Esophagus mucosa (tissue), 1 donor: ENCODE results near the gene DGKZ. TPM values are rescaled to one million over a fixed set of nuclear protein-coding genes. Genes with fewer than 3 reads are reported as not detected.
A peak's percentile ranks its signal among the peaks of the same experiment; 100 is the strongest.
"Not testable (repeated sequence)": the region's sequence is repeated elsewhere in the genome, so short reads cannot be mapped to it uniquely, and the experiment has no call there.

Experiments used
- ATAC-seq: fragments of 200-7000 bp; cut with Tn5 transposase; one replicate; pipeline ENCODE4 v1.9.1; 2020
- total RNA-seq: library from RNA; stranded (reverse); gene quantifications from one replicate; pipeline ENCODE4 v1.2.4, GENCODE V29; 2023
- donor health status: DM: yes; HTN: yes; CAD: no.

Gene DGKZ
- total RNA-seq, 1 donor from 2014 or later, result 31.4 TPM

- peak; percentile 27 for ATAC-seq
Observed at GRCh38 chr11:46367244-46367915, 20.1 kb downstream of the DGKZ start.

GRCh38 chr11:46367916-46368267 is 20.6 kb downstream of the DGKZ start:
- no peak for ATAC-seq

DNA sequence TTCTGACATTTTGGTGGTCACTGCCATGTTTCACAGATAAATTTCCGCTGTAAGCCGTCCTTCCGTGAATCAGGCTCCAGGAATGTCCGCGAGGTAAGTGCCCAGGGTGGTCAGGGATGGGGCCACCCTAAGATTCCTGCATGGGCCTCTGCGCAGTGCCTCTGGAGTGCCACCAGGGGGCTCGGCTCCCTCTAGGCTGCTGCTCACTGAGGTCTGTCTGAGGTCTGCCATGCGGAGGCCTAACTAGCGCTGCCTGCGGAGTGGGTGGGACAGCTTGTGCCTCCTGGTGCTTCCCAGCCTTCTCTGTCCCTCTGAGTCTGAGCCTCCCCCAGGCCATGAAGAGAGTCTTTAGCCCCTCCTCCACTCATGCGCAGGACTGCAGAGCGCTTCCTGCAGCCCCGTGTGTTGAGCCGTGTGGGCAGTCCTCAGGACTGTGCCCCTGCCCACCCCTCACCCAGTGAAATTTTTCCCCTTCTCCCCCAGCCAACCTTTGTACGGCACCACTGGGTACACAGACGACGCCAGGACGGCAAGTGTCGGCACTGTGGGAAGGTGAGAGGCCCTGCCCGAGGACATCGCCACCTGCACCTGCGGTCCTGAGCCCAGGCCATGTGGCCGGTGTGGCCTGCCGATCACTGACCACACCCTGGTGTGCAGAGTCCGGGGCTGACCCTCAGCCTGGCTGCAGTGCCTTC is 22.3 kb downstream of the DGKZ start:
- ATAC-seq, result peak; percentile 63

- no peak for ATAC-seq
Observed at GRCh38 chr11:46370253-46370652, 23.0 kb downstream of the DGKZ start.

- not testable (repeated sequence) for ATAC-seq
Observed at GRCh38 chr11:46371262-46371661, 24.0 kb downstream of the DGKZ start.

GRCh38 chr11:46372086-46372485 is 24.8 kb downstream of the DGKZ start:
- ATAC-seq, result no peak

DNA sequence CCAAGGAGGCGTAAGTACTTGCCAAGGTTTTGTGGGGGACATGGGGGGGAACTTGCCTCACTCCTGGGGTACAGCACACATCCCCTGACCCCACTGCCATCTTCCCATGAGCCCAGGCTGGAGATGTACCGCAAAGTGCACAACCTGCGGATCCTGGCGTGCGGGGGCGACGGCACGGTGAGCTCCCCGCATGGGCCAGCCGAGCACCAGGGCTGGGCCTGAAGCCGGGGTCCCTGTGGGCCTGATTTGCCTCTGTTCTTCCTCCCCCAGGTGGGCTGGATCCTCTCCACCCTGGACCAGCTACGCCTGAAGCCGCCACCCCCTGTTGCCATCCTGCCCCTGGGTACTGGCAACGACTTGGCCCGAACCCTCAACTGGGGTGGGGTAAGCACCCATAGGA is 25.2 kb downstream of the DGKZ start:
- not testable (repeated sequence) for ATAC-seq

DNA sequence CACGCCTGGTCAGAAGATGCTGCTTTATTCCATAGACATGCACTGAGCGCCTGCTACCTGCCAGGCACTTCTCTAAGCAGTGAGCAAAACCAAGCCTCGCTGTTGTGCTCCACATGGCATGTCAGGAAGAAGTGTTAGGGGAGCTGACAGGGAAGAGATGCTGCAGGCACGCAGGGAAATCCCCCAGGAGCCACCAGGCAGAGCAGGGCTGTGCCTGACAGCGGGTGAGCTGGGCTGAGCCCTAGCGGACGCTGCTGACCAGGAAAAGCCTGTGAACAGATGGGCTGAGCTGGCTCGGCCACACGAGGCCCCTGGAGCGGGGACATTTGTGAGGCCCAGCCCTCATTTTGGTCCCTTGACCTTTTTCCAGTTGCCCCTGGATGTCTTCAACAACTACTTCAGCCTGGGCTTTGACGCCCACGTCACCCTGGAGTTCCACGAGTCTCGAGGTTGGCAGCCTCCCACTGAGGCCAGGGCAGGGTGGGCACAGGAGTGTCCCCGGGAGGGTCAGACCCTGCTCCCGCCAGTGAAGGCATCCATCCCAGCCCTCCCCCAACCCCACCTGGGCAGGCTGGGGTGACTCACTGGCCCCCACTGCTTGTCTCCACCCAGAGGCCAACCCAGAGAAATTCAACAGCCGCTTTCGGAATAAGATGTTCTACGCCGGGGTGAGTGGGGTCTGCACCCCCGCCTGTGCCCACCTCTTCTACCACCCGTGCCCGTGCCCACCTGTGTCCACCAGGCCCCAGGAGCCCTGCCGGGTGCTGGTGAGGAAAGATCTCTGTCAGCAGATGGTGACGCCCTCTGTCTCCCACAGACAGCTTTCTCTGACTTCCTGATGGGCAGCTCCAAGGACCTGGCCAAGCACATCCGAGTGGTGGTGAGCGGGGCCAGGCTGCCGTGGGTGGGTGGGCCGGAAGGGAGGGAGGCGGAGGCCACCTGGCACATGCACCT is 26.8 kb downstream of the DGKZ start:
- ATAC-seq, result no peak

- ATAC-seq, result no peak
Observed at GRCh38 chr11:46374815-46375214, 27.6 kb downstream of the DGKZ start.

GRCh38 chr11:46375392-46376101 is 28.3 kb downstream of the DGKZ start:
- no peak for ATAC-seq

- no peak for ATAC-seq
Observed at GRCh38 chr11:46376258-46377050, 29.2 kb downstream of the DGKZ start.

DNA sequence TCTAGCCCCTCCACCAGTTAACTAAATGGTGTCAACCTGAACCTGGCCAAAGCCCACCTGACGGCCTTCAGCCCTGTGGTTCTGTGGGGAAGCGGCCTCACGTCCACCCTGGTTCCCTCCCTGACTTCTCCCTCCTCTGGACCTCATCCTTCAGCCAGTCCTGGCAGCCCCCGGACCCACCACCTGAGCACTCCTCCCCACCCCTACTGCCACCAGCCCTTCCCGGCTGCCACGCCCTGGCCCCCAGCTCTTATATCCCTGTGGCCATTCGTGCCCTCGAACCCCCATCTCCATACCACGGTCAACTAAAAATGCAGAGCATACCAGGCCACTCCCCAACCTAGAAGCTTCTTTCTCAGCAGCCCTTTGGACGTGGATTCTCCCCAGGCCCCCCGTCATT is 30.0 kb downstream of the DGKZ start:
- no peak for ATAC-seq

DNA sequence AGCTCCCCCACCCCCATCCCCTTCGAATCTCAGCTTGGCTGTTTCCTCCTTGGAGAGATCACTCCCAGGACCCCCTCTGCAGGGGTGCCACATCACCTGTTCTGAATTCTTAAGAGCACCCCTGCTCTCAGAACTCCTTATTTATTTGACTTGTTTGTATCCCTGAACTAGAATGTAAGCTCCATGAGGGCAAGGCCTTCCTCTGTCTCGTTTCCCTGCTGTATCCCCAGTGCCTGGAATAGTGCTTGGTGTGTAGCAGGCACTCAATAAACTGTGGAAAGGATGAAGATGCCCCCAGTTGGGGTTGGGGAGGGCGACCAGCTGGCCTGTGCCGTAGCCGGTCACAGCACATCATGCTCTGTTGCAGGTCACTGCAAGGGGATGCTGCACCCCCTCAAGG is 30.6 kb downstream of the DGKZ start:
- no peak for ATAC-seq

GRCh38 chr11:46378296-46378695 is 31.0 kb downstream of the DGKZ start:
- ATAC-seq, result no peak

DNA sequence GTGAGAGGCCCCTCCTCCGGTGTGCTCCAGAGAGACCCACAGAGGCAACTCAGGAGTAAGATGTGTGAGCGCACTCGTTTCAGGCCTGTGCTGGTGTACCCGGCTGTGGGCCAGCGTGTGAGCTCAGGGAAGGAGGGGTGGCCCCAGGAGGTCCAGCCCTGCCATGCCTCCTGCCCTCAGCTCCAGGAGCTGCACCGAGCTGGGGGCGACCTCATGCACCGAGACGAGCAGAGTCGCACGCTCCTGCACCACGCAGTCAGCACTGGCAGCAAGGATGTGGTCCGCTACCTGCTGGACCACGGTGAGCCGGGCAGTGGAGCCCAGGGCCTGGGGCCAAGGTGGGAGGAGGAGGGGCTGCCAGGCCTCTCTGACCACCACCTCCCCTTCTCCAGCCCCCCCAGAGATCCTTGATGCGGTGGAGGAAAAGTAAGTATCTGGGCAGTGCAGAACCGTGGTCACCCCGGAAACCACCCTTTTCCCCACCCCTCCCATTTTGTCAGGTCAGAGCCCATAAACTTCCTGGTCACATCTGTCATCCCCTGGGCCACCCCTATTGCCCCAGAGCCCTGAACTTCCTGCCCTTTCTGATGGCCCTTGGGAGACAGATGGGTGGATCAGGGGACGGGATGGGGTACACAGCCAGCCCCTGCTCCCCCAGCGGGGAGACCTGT is 31.7 kb downstream of the DGKZ start:
- no peak for ATAC-seq

- peak; percentile 19 for ATAC-seq
Observed at GRCh38 chr11:46379482-46380293, 32.4 kb downstream of the DGKZ start.

- ATAC-seq, result peak; percentile 36
Observed at GRCh38 chr11:46380340-46381047, 33.2 kb downstream of the DGKZ start.

DNA sequence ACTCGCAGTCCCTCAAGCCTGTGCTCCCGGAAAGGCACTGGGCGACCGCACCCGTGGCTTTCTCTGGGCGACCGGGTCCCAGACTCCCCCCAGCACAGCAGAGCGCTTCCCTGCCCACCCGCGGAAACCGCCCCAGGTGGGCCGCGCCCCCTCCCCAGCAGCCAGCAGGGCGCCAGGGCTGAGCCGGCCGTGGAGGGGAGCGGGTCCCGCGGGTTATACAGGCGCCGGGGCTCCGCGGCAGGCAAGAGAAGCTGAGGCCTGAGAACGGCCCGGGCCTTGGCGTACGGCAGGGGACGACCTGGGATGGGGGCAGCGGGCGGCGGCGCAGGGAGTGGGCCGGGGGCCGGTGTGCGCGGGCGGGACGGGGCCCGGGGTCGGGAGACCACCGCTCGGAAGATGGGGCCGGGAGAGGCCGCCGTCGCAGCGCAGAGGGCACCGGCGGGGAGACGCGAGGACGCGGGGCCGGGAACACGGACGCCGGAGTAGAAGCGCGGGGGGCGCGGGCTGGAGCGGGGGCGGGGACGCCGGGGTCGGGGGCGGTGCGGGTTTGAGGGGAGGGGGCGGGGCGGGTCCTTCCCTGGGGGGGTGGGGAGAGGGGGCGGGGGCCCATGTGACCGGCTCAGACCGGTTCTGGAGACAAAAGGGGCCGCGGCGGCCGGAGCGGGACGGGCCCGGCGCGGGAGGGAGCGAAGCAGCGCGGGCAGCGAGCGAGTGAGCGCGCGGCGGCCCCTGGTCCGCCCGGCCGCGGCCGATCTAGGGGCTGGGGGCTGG is 34.0 kb downstream of the DGKZ start, which contains the start of gene MDK:
Gene MDK, plus strand, starts transcription at position 622 of the 771 bp plus-strand sequence. CDS start 389 bp downstream, outside the sequence.
- peak; percentile 14 for ATAC-seq
